Caco-2 (cell line): ENCODE data around the gene ZNF764. TPM values are rescaled to one million over a fixed set of nuclear protein-coding genes. Genes with fewer than 3 reads are reported as not detected.
A peak's percentile ranks its signal among the peaks of the same experiment; 100 is the strongest.

ENCODE experiments used
- BruUV-seq: library from RNA; stranded (reverse); fragments of 400-500 nt; replicated peaks from 2 replicates; lab custom pipeline; 2021; lab: Mats Ljungman, UMichigan
- CTCF ChIA-PET: fragments of 300-600 bp; sonication (Branson Sonifier 250); formaldehyde crosslinking; loops from one replicate; lab custom pipeline; 2022; ENCODE audit warnings: antibody characterized with exemption; lab: Charles Lee
- POLR2A ChIA-PET: fragments of 300-600 bp; sonication (Branson Sonifier 250); formaldehyde crosslinking; loops from one replicate; lab custom pipeline; 2022; ENCODE audit warnings: antibody characterized with exemption; lab: Charles Lee
- DNase-seq, 2 experiments: peaks; one replicate each; pipeline versions ENCODE4 v3.0.0 to v3.0.0-alpha.2; 2020 to 2022
- H3K27me3 ChIP-seq: replicated peaks from 2 replicates; pipeline ENCODE4 v1.6.0; 2011; ENCODE audit warnings: low read length; ENCODE audit not compliant: control insufficient read depth, insufficient read depth
- H3K36me3 ChIP-seq: 2 replicates; pipeline ENCODE4 v1.5.1; 2011; ENCODE audit warnings: low read length; ENCODE audit not compliant: control insufficient read depth, insufficient read depth
- H3K4me1 ChIP-seq: fragments of 250-450 bp; sonication (Bioruptor Pico); 2 replicates; pipeline ENCODE4 v1.5.1; 2020; ENCODE audit warnings: mild to moderate bottlenecking
- H3K4me3 ChIP-seq: 2 replicates; pipeline ENCODE4 v1.5.1; 2011; ENCODE audit warnings: low read depth, mild to moderate bottlenecking, control low read depth, low read length
- H3K9me3 ChIP-seq: fragments of 250-450 bp; sonication (Bioruptor Pico); 2 replicates; pipeline ENCODE4 v1.5.1; 2020; ENCODE audit warnings: mild to moderate bottlenecking, moderate library complexity
- H3K27ac Mint-ChIP-seq: one replicate; pipeline ENCODE4 v1.8.0; 2022; ENCODE audit warnings: mixed read lengths; ENCODE audit not compliant: unreplicated experiment
- H3K27me3 Mint-ChIP-seq: one replicate; pipeline ENCODE4 v1.8.0; 2022; ENCODE audit warnings: mixed read lengths; ENCODE audit not compliant: insufficient read depth, unreplicated experiment
- H3K36me3 Mint-ChIP-seq: one replicate; pipeline ENCODE4 v1.8.0; 2022; ENCODE audit warnings: mild to moderate bottlenecking, mixed read lengths; ENCODE audit not compliant: insufficient read depth, unreplicated experiment
- H3K4me1 Mint-ChIP-seq: one replicate; pipeline ENCODE4 v1.8.0; 2022; ENCODE audit warnings: low read depth, mixed read lengths; ENCODE audit not compliant: unreplicated experiment
- H3K4me3 Mint-ChIP-seq: one replicate; pipeline ENCODE4 v1.8.0; 2022; ENCODE audit warnings: mild to moderate bottlenecking, moderate library complexity, mixed read lengths; ENCODE audit not compliant: unreplicated experiment
- H3K9me3 Mint-ChIP-seq: one replicate; pipeline ENCODE4 v1.8.0; 2022; ENCODE audit warnings: mixed read lengths; ENCODE audit not compliant: unreplicated experiment
- CTCF ChIP-seq, 2 experiments: fragments of 200-600 bp in 1 of 2; IDR thresholded peaks; 1 replicate in 1 of 2; 2 replicates in 1 of 2; pipeline versions ENCODE4 v1.5.1 to v1.8.0; 2011 to 2022; ENCODE audit warnings: antibody characterized with exemption in 1 of 2, control low read depth in 1 of 2, inconsistent platforms in 1 of 2, low read depth in 1 of 2, low read length in 1 of 2, mild to moderate bottlenecking in 1 of 2, moderate library complexity in 1 of 2; ENCODE audit not compliant: insufficient read depth in 1 of 2, severe bottlenecking in 1 of 2, unreplicated experiment in 1 of 2
- intact Hi-C: fragments of 100-400 bp; cut with micrococcal nuclease; formaldehyde crosslinking; loops from one replicate; pipeline ENCODE4 v1.10.0; 2022; ENCODE audit not compliant: unreplicated experiment
- total RNA-seq: library from RNA; stranded (reverse); gene quantifications from 2 replicates; pipeline ENCODE4 v1.2.3, GENCODE V29; 2022

Gene ZNF764
- total RNA-seq, 1 experiment from 2014 or later = 8.5 TPM

- H3K36me3 Mint-ChIP-seq = peaks cover 18% of the 10 kb centered on the region
- no peaks in the 10 kb centered on the region for H3K27me3 Mint-ChIP-seq
- no peak for DNase-seq
- TSS peak; percentile 43 for BruUV-seq
- H3K27ac Mint-ChIP-seq = peak overlapping the region; percentile 53
- H3K4me1 Mint-ChIP-seq = peaks cover 6% of the 10 kb centered on the region
- H3K9me3 Mint-ChIP-seq = no peaks in the 10 kb centered on the region
- H3K4me3 ChIP-seq = peak overlapping the region; percentile 72
- H3K9me3 ChIP-seq = no peaks in the 10 kb centered on the region
- H3K36me3 ChIP-seq = peaks cover 2% of the 10 kb centered on the region
- ChIA-PET CTCF (interaction anchor here (1.6 to 2.2 kb wide), 3 partner anchors 23 to 128 kb away, joined by 5 to 32 read pairs (median 24); partner anchors contain the start of genes DCTPP1, ZNF689 and ZNF747), POLR2A (interaction anchor here (0.6 to 1.5 kb wide), 4 partner anchors 11 to 33 kb away, joined by 3 to 20 read pairs (median 4); partner anchors contain the start of gene ZNF747)
- H3K27me3 ChIP-seq = no peaks in the 10 kb centered on the region
- intact Hi-C loops = no loop called here
- peak overlapping the region; percentile 78 for H3K4me3 Mint-ChIP-seq
- TF ChIP-seq CTCF (IDR thresholded peaks at IDR 0.05; ENCODE audit: insufficient read depth in 1 of 2, low read depth in 1 of 2, low read length in 1 of 2, severe bottlenecking in 1 of 2, unreplicated experiment in 1 of 2) = peak in 1 of 2 experiments; percentile 13
- H3K4me1 ChIP-seq = peaks cover 5% of the 10 kb centered on the region; the same call in 1 of the 2 replicates
Measured at GRCh38 chr16:30557707-30557956, 542 bp downstream of the ZNF764 start.

GRCh38 chr16:30556125-30556473, 2.1 kb downstream of the ZNF764 start:
- Mint-ChIP-seq H3K27me3 (no peaks in the 10 kb centered on the region), H3K9me3 (no peaks in the 10 kb centered on the region), H3K4me3 (peak overlapping the region; percentile 78), H3K4me1 (peaks cover 6% of the 10 kb centered on the region), H3K36me3 (peaks cover 18% of the 10 kb centered on the region), H3K27ac (no peak overlapping the region)
- Histone ChIP-seq H3K27me3 (no peaks in the 10 kb centered on the region), H3K36me3 (peaks cover 2% of the 10 kb centered on the region), H3K4me1 (peaks cover 9% of the 10 kb centered on the region), H3K4me3 (no peak overlapping the region), H3K9me3 (no peaks in the 10 kb centered on the region)
- CTCF ChIA-PET = no interaction called here
- BruUV-seq = no TSS peak
- POLR2A ChIA-PET = no interaction called here
- no peak for DNase-seq
- TF ChIP-seq CTCF (IDR thresholded peaks at IDR 0.05; ENCODE audit: insufficient read depth in 1 of 2, low read depth in 1 of 2, low read length in 1 of 2, severe bottlenecking in 1 of 2, unreplicated experiment in 1 of 2) = no peak
- intact Hi-C loops = no loop called here

GRCh38 chr16:30555315-30556124, 2.7 kb downstream of the ZNF764 start:
- peaks cover 2% of the 10 kb centered on the region for H3K36me3 ChIP-seq
- Mint-ChIP-seq H3K4me1 (peaks cover 6% of the 10 kb centered on the region), H3K27ac (no peak overlapping the region), H3K4me3 (no peak overlapping the region), H3K27me3 (no peaks in the 10 kb centered on the region), H3K36me3 (peaks cover 18% of the 10 kb centered on the region), H3K9me3 (no peaks in the 10 kb centered on the region)
- DNase-seq = no peak
- CTCF ChIA-PET = no interaction called here
- POLR2A ChIA-PET = no interaction called here
- no peak overlapping the region for H3K4me3 ChIP-seq
- H3K9me3 ChIP-seq = no peaks in the 10 kb centered on the region
- BruUV-seq = no TSS peak
- TF ChIP-seq CTCF (IDR thresholded peaks at IDR 0.05; ENCODE audit: insufficient read depth in 1 of 2, low read depth in 1 of 2, low read length in 1 of 2, severe bottlenecking in 1 of 2, unreplicated experiment in 1 of 2) = no peak
- H3K4me1 ChIP-seq = peaks cover 9% of the 10 kb centered on the region
- intact Hi-C loops = no loop called here
- no peaks in the 10 kb centered on the region for H3K27me3 ChIP-seq
